HG02798 (cell line): ENCODE data around the gene SNRNP40.

Experiments
- ATAC-seq: cut with Tn5 transposase; IDR thresholded peaks from one replicate; pipeline ENCODE4 v1.9.1; 2021; ENCODE audit warnings: mild to moderate bottlenecking; ENCODE audit not compliant: unreplicated experiment, poor library complexity

Gene SNRNP40

GRCh38 chr1:31234870-31235269, 61.7 kb downstream of the SNRNP40 start:
- no peak for ATAC-seq

GRCh38 chr1:31234123-31234708, 62.4 kb downstream of the SNRNP40 start:
- no peak for ATAC-seq

GRCh38 chr1:31232689-31233088, 63.9 kb downstream of the SNRNP40 start:
- no peak for ATAC-seq

GRCh38 chr1:31231802-31232201, 64.8 kb downstream of the SNRNP40 start:
- ATAC-seq: no peak

GRCh38 chr1:31230378-31230777, 66.2 kb downstream of the SNRNP40 start:
- no peak for ATAC-seq

- ATAC-seq: no peak
These were observed 67.6 kb downstream of the SNRNP40 start for GRCh38 chr1:31228986-31229385.

- no peak for ATAC-seq
These were observed 68.6 kb downstream of the SNRNP40 start for GRCh38 chr1:31227891-31228568.

GRCh38 chr1:31224068-31224467, 72.5 kb downstream of the SNRNP40 start:
- ATAC-seq: no peak

GRCh38 chr1:31222176-31222575, 74.4 kb downstream of the SNRNP40 start:
- no peak for ATAC-seq

GRCh38 chr1:31221072-31221471, 75.5 kb downstream of the SNRNP40 start:
- no peak for ATAC-seq

GRCh38 chr1:31219489-31219888, 77.1 kb downstream of the SNRNP40 start:
- no peak for ATAC-seq

- no peak for ATAC-seq
These were observed 77.9 kb downstream of the SNRNP40 start for GRCh38 chr1:31218705-31219104.

GRCh38 chr1:31216016-31216415, 80.6 kb downstream of the SNRNP40 start:
- ATAC-seq: no peak

- no peak for ATAC-seq
These were observed 81.5 kb downstream of the SNRNP40 start for GRCh38 chr1:31215065-31215570.

- ATAC-seq: no peak
These were observed 82.1 kb downstream of the SNRNP40 start for GRCh38 chr1:31214316-31215064.
